Epithelial cell of umbilical artery (primary cell): ENCODE data around the gene ZC3H14. TPM values are rescaled to one million over a fixed set of nuclear protein-coding genes. Genes with fewer than 3 reads are reported as not detected.

Experiments
- total RNA-seq: library from RNA; depleted of rRNA; stranded (reverse); fragments of >200 nt; gene quantifications from 2 replicates; pipeline ENCODE4 v1.2.3, GENCODE V29; 2014

Gene ZC3H14
- 41.6 and 53.2 TPM in 2 replicates for total RNA-seq

GRCh38 chr14:88562831-88563686, at the start of gene ZC3H14:
Gene ZC3H14 (plus strand): TSS chr14:88563037. CDS start chr14:88563134, 97 bp downstream.

GRCh38 chr14:88554457-88555286, 8.2 kb upstream of the ZC3H14 start, which contains the start of gene PTPN21:
Gene PTPN21 (minus strand): TSS chr14:88555007. CDS start chr14:88550417, 4,590 bp downstream.

Other genes with a start within 250 kb of the ZC3H14 start
- not detected in 2 replicates for gene KCNK10, start 239.8 kb upstream of the ZC3H14 start, total RNA-seq
- gene SPATA7, start 177.4 kb upstream of the ZC3H14 start, total RNA-seq = 8.1 and 11.4 TPM in 2 replicates
- 3.9 and 4.4 TPM in 2 replicates for gene PTPN21, start 8.0 kb upstream of the ZC3H14 start, total RNA-seq
- under 0.01 and 0.15 TPM in 2 replicates for gene EML5, start 229.9 kb downstream of the ZC3H14 start, total RNA-seq